Activated CD4-positive, alpha-beta T cell treated with anti-CD3 and anti-CD28 coated beads for 48 hours (primary cell): ENCODE measurements around the gene MAST1.
A peak's percentile ranks its signal among the peaks of the same experiment; 100 is the strongest.
"Not testable (repeated sequence)": the region's sequence is repeated elsewhere in the genome, so short reads cannot be mapped to it uniquely, and the experiment has no call there.

Experiments used
- DNase-seq: peaks from one replicate; pipeline ENCODE4 v3.0.0-alpha.2; 2020

Gene MAST1

GRCh38 chr19:12873891-12874745, 35.8 kb downstream of the MAST1 start:
- DNase-seq: no peak

- DNase-seq: no peak
These were observed 36.8 kb downstream of the MAST1 start for GRCh38 chr19:12875086-12875485.

GRCh38 chr19:12880551-12881171, 42.3 kb downstream of the MAST1 start:
- DNase-seq: peak; percentile 21

- peak; percentile 95 for DNase-seq
These were observed 43.0 kb downstream of the MAST1 start, which contains the start of gene DNASE2 for GRCh38 chr19:12881172-12881808. Gene DNASE2, minus strand, starts transcription at chr19:12881449. Its CDS starts 74 bp downstream, at chr19:12881375.

GRCh38 chr19:12882589-12882988, 44.3 kb downstream of the MAST1 start:
- DNase-seq: no peak

GRCh38 chr19:12884202-12884601, 45.9 kb downstream of the MAST1 start:
- DNase-seq: no peak

GRCh38 chr19:12884627-12884925, 46.3 kb downstream of the MAST1 start:
- no peak for DNase-seq

- peak; percentile 97 for DNase-seq
These were observed 46.8 kb downstream of the MAST1 start for GRCh38 chr19:12884926-12885748.

GRCh38 chr19:12885749-12886650, 47.7 kb downstream of the MAST1 start:
- no peak for DNase-seq

- no peak for DNase-seq
These were observed 48.3 kb downstream of the MAST1 start for GRCh38 chr19:12886651-12886968.

GRCh38 chr19:12886969-12887747, 48.8 kb downstream of the MAST1 start, which contains the start of gene KLF1:
Gene KLF1, minus strand, starts transcription at chr19:12887201. Its CDS starts 61 bp downstream, at chr19:12887140.
- DNase-seq: no peak

- DNase-seq: no peak
These were observed 49.8 kb downstream of the MAST1 start for GRCh38 chr19:12888006-12888603.

- not testable (repeated sequence) for DNase-seq
These were observed 52.0 kb downstream of the MAST1 start for GRCh38 chr19:12890299-12890786.

GRCh38 chr19:12890787-12891552, 52.7 kb downstream of the MAST1 start, which contains the start of gene GCDH:
Gene GCDH, plus strand, starts transcription at chr19:12891160. Its CDS starts 145 bp downstream, at chr19:12891305.
- peak; percentile 98 for DNase-seq

GRCh38 chr19:12891553-12892021, 53.3 kb downstream of the MAST1 start:
- DNase-seq: peak; percentile 32

GRCh38 chr19:12893582-12893981, 55.3 kb downstream of the MAST1 start:
- DNase-seq: no peak

- DNase-seq: no peak
These were observed 58.1 kb downstream of the MAST1 start for GRCh38 chr19:12896460-12896859.

- DNase-seq: no peak
These were observed 61.7 kb downstream of the MAST1 start for GRCh38 chr19:12899891-12900518.

- DNase-seq: no peak
These were observed 68.9 kb downstream of the MAST1 start for GRCh38 chr19:12907166-12907565.
